DND-41 (cell line): ENCODE results near the gene DSCAM.

ENCODE experiments used
- EZH2 ChIP-seq: IDR thresholded peaks from 3 replicates; pipeline ENCODE4 v1.6.1; 2012; ENCODE audit warnings: borderline replicate concordance, low read depth, mild to moderate bottlenecking, moderate library complexity, low read length, inconsistent platforms; ENCODE audit not compliant: severe bottlenecking
- TF ChIP-seq, protein P1 (sequence below): IDR thresholded peaks from 2 replicates; pipeline ENCODE4 v1.5.1; 2012; ENCODE audit warnings: borderline replicate concordance, low read length, moderate library complexity, mild to moderate bottlenecking; ENCODE audit not compliant: poor library complexity, severe bottlenecking; ENCODE audit errors: extremely low read depth

- TF ChIP-seq, protein P1, sequence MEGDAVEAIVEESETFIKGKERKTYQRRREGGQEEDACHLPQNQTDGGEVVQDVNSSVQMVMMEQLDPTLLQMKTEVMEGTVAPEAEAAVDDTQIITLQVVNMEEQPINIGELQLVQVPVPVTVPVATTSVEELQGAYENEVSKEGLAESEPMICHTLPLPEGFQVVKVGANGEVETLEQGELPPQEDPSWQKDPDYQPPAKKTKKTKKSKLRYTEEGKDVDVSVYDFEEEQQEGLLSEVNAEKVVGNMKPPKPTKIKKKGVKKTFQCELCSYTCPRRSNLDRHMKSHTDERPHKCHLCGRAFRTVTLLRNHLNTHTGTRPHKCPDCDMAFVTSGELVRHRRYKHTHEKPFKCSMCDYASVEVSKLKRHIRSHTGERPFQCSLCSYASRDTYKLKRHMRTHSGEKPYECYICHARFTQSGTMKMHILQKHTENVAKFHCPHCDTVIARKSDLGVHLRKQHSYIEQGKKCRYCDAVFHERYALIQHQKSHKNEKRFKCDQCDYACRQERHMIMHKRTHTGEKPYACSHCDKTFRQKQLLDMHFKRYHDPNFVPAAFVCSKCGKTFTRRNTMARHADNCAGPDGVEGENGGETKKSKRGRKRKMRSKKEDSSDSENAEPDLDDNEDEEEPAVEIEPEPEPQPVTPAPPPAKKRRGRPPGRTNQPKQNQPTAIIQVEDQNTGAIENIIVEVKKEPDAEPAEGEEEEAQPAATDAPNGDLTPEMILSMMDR: no peak
- TF ChIP-seq EZH2: no peak
These were observed 161.8 kb downstream of the DSCAM start for GRCh38 chr21:40685141-40685540.
